ENCODE data around the gene HECTD2.
"Not testable (repeated sequence)": the region's sequence is repeated elsewhere in the genome, so short reads cannot be mapped to it uniquely, and the experiment has no call there.

Gene HECTD2

GRCh38 chr10:91390513-91390825 lies 19.7 kb upstream of the HECTD2 start:
- H3K36me3 Mint-ChIP-seq; ATAC-seq (replicated peaks); H3K27ac Mint-ChIP-seq; H3K4me3 Mint-ChIP-seq; H3K9me3 Mint-ChIP-seq; H3K4me1 Mint-ChIP-seq; DNase-seq: not testable (repeated sequence)
- H3K27me3 Mint-ChIP-seq, result peaks cover 26 to 33% of the 10 kb centered on the region in 2 donors

GRCh38 chr10:91391920-91392319 lies 18.2 kb upstream of the HECTD2 start:
- Mint-ChIP-seq H3K4me1 (no peaks in the 10 kb centered on the region), H3K27me3 (peaks cover 22% of the 10 kb centered on the region in 2 donors), H3K36me3 (no peaks in the 10 kb centered on the region), H3K4me3 (no peak overlapping the region), H3K27ac (no peak overlapping the region), H3K9me3 (no peaks in the 10 kb centered on the region)
- ATAC-seq (replicated peaks) (no peak), DNase-seq (no peak)

GRCh38 chr10:91406322-91406721 lies 3.8 kb upstream of the HECTD2 start:
- no peak for DNase-seq
- no peak overlapping the region for H3K27ac Mint-ChIP-seq
- peaks cover 6 to 12% of the 10 kb centered on the region in 2 donors for H3K4me1 Mint-ChIP-seq
- H3K4me3 Mint-ChIP-seq, result no peak overlapping the region
- H3K36me3 Mint-ChIP-seq, result no peaks in the 10 kb centered on the region
- H3K9me3 Mint-ChIP-seq, result no peaks in the 10 kb centered on the region
- no peak for ATAC-seq (replicated peaks)
- no peaks in the 10 kb centered on the region for H3K27me3 Mint-ChIP-seq

- DNase-seq (no peak), ATAC-seq (replicated peaks) (peak; percentile 45 to 49)
- peaks cover 9 to 12% of the 10 kb centered on the region in 2 donors for H3K4me1 Mint-ChIP-seq
- peak overlapping the region; percentile 89 for H3K27ac Mint-ChIP-seq
- H3K4me3 Mint-ChIP-seq, result peak overlapping the region; percentile 86 to 89
- H3K9me3 Mint-ChIP-seq, result no peaks in the 10 kb centered on the region
- no peaks in the 10 kb centered on the region for H3K36me3 Mint-ChIP-seq
- no peaks in the 10 kb centered on the region for H3K27me3 Mint-ChIP-seq
Observed at GRCh38 chr10:91409069-91409868, 875 bp upstream of the HECTD2 start.

GRCh38 chr10:91410638-91411371 lies 661 bp downstream of the HECTD2 start:
- Mint-ChIP-seq H3K4me3 (peak overlapping the region; percentile 86 to 89), H3K4me1 (peaks cover 9 to 12% of the 10 kb centered on the region in 2 donors), H3K36me3 (no peaks in the 10 kb centered on the region), H3K9me3 (no peaks in the 10 kb centered on the region), H3K27me3 (no peaks in the 10 kb centered on the region), H3K27ac (peak overlapping the region; percentile 88)
- DNase-seq (peak; percentile 15), ATAC-seq (replicated peaks) (peak; percentile 24 to 40)

GRCh38 chr10:91411621-91412020 lies 1.5 kb downstream of the HECTD2 start:
- no peaks in the 10 kb centered on the region for H3K27me3 Mint-ChIP-seq
- DNase-seq (no peak), ATAC-seq (replicated peaks) (no peak)
- H3K36me3 Mint-ChIP-seq, result no peaks in the 10 kb centered on the region
- no peaks in the 10 kb centered on the region for H3K9me3 Mint-ChIP-seq
- H3K4me1 Mint-ChIP-seq, result peaks cover 10 to 18% of the 10 kb centered on the region in 2 donors
- H3K27ac Mint-ChIP-seq, result no peak overlapping the region
- peak overlapping the region in 1 of 2 donors; percentile 89 for H3K4me3 Mint-ChIP-seq

GRCh38 chr10:91412354-91413087 lies 2.4 kb downstream of the HECTD2 start:
- Mint-ChIP-seq H3K27me3 (no peaks in the 10 kb centered on the region), H3K4me1 (peaks cover 14 to 22% of the 10 kb centered on the region in 2 donors), H3K36me3 (no peaks in the 10 kb centered on the region), H3K4me3 (no peak overlapping the region), H3K27ac (no peak overlapping the region), H3K9me3 (no peaks in the 10 kb centered on the region)
- ATAC-seq (replicated peaks) (no peak), DNase-seq (no peak)

- H3K27ac Mint-ChIP-seq, result no peak overlapping the region
- H3K4me1 Mint-ChIP-seq, result peaks cover 11 to 16% of the 10 kb centered on the region in 2 donors
- ATAC-seq (replicated peaks), result no peak
- H3K4me3 Mint-ChIP-seq, result no peak overlapping the region
- no peaks in the 10 kb centered on the region for H3K27me3 Mint-ChIP-seq
- no peaks in the 10 kb centered on the region for H3K36me3 Mint-ChIP-seq
- no peak for DNase-seq
- no peaks in the 10 kb centered on the region for H3K9me3 Mint-ChIP-seq
Observed at GRCh38 chr10:91415816-91416215, 5.7 kb downstream of the HECTD2 start.

- Mint-ChIP-seq H3K36me3 (peaks cover 0 to 3% of the 10 kb centered on the region in 2 donors), H3K27me3 (no peaks in the 10 kb centered on the region), H3K27ac (no peak overlapping the region)
Observed at GRCh38 chr10:91416339-91416855, 6.3 kb downstream of the HECTD2 start.

GRCh38 chr10:91418416-91418815 lies 8.3 kb downstream of the HECTD2 start:
- Mint-ChIP-seq H3K36me3 (peaks cover 0 to 3% of the 10 kb centered on the region in 2 donors), H3K27me3 (no peaks in the 10 kb centered on the region), H3K4me3 (no peak overlapping the region), H3K9me3 (no peaks in the 10 kb centered on the region), H3K4me1 (peaks cover 9 to 17% of the 10 kb centered on the region in 2 donors), H3K27ac (no peak overlapping the region)
- ATAC-seq (replicated peaks), result no peak
- no peak for DNase-seq

More at GRCh38 chr10:91416339-91416855, 6.3 kb downstream of the HECTD2 start:
- H3K4me3 Mint-ChIP-seq, result no peak overlapping the region
- no peak for ATAC-seq (replicated peaks)
- DNase-seq, result no peak
- no peaks in the 10 kb centered on the region for H3K9me3 Mint-ChIP-seq
- peaks cover 13 to 17% of the 10 kb centered on the region in 2 donors for H3K4me1 Mint-ChIP-seq

- no peak overlapping the region for H3K27ac Mint-ChIP-seq
- DNase-seq, result no peak
- H3K27me3 Mint-ChIP-seq, result no peaks in the 10 kb centered on the region
- ATAC-seq (replicated peaks), result peak in 1 of 2 donors; percentile 43
- H3K4me1 Mint-ChIP-seq, result peaks cover 11 to 17% of the 10 kb centered on the region in 2 donors
- H3K36me3 Mint-ChIP-seq, result peaks cover 0 to 3% of the 10 kb centered on the region in 2 donors
- H3K4me3 Mint-ChIP-seq, result no peak overlapping the region
- no peaks in the 10 kb centered on the region for H3K9me3 Mint-ChIP-seq
Observed at GRCh38 chr10:91420868-91421267, 10.7 kb downstream of the HECTD2 start.

- Mint-ChIP-seq H3K27me3 (no peaks in the 10 kb centered on the region), H3K9me3 (no peaks in the 10 kb centered on the region), H3K4me1 (peaks cover 6 to 7% of the 10 kb centered on the region in 2 donors), H3K27ac (no peak overlapping the region), H3K36me3 (peaks cover 3 to 9% of the 10 kb centered on the region in 2 donors), H3K4me3 (no peak overlapping the region)
- DNase-seq (no peak), ATAC-seq (replicated peaks) (no peak)
Observed at GRCh38 chr10:91422915-91423314, 12.8 kb downstream of the HECTD2 start.

GRCh38 chr10:91424016-91424415 lies 13.9 kb downstream of the HECTD2 start:
- ATAC-seq (replicated peaks) (peak in 1 of 2 donors; percentile 42), DNase-seq (no peak)
- no peaks in the 10 kb centered on the region for H3K27me3 Mint-ChIP-seq
- peaks cover 5 to 12% of the 10 kb centered on the region in 2 donors for H3K36me3 Mint-ChIP-seq
- no peak overlapping the region for H3K4me3 Mint-ChIP-seq
- no peaks in the 10 kb centered on the region for H3K9me3 Mint-ChIP-seq
- peak overlapping the region; percentile 16 for H3K27ac Mint-ChIP-seq
- peaks cover 6 to 7% of the 10 kb centered on the region in 2 donors for H3K4me1 Mint-ChIP-seq

GRCh38 chr10:91432175-91432574 lies 22.0 kb downstream of the HECTD2 start:
- Mint-ChIP-seq H3K4me3 (no peak overlapping the region), H3K9me3 (no peaks in the 10 kb centered on the region), H3K27me3 (no peaks in the 10 kb centered on the region), H3K36me3 (peaks cover 22 to 39% of the 10 kb centered on the region in 2 donors), H3K4me1 (peaks cover 10 to 26% of the 10 kb centered on the region in 2 donors), H3K27ac (no peak overlapping the region)
- no peak for ATAC-seq (replicated peaks)
- DNase-seq, result no peak
